WTC11 (cell line): ENCODE data around the gene EVL. TPM values are rescaled to one million over a fixed set of nuclear protein-coding genes. Genes with fewer than 3 reads are reported as not detected.

ENCODE experiments used
- ATAC-seq: fragments of 200-7000 bp; cut with Tn5 transposase; 2 replicates; pipeline ENCODE4 v1.10.0; 2021; ENCODE audit warnings: mild to moderate bottlenecking, moderate library complexity
- CTCF ChIA-PET: fragments of 300-600 bp; sonication (Branson Sonifier 250); formaldehyde crosslinking; loops from one replicate; lab custom pipeline; 2021; ENCODE audit warnings: antibody characterized with exemption; lab: Charles Lee
- POLR2A ChIA-PET: fragments of 350-600 bp; sonication (Branson Sonifier 250); formaldehyde crosslinking; loops from one replicate; lab custom pipeline; 2021; ENCODE audit warnings: antibody characterized with exemption; lab: Charles Lee
- DNase-seq: peaks from one replicate; pipeline ENCODE4 v3.0.0; 2021; ENCODE audit warnings: low spot score
- H3K27ac Mint-ChIP-seq: 2 replicates; pipeline ENCODE4 v1.8.0; 2021; ENCODE audit warnings: mixed read lengths
- H3K27me3 Mint-ChIP-seq: 2 replicates; pipeline ENCODE4 v1.8.0; 2021; ENCODE audit warnings: low read depth, mild to moderate bottlenecking, moderate library complexity, mixed read lengths
- H3K36me3 Mint-ChIP-seq: 2 replicates; pipeline ENCODE4 v1.8.0; 2021; ENCODE audit warnings: mixed read lengths
- H3K4me1 Mint-ChIP-seq: 2 replicates; pipeline ENCODE4 v1.8.0; 2022; ENCODE audit warnings: mixed read lengths
- H3K4me3 Mint-ChIP-seq: 2 replicates; pipeline ENCODE4 v1.8.0; 2021; ENCODE audit warnings: mild to moderate bottlenecking, moderate library complexity, mixed read lengths
- H3K9me3 Mint-ChIP-seq: 2 replicates; pipeline ENCODE4 v1.8.0; 2021; ENCODE audit warnings: mixed read lengths
- ESRRA ChIP-seq: sonication (generic); formaldehyde crosslinking; IDR thresholded peaks from 2 replicates; pipeline ENCODE4 v1.8.1; 2022; ENCODE audit warnings: mild to moderate bottlenecking, missing genetic modification reagents, borderline replicate concordance
- FOXP1 ChIP-seq: sonication (generic); formaldehyde crosslinking; IDR thresholded peaks from 2 replicates; pipeline ENCODE4 v1.8.0; 2022; ENCODE audit warnings: missing genetic modification reagents, mild to moderate bottlenecking, moderate library complexity, borderline replicate concordance
- FOXP4 ChIP-seq: sonication (generic); formaldehyde crosslinking; IDR thresholded peaks from 2 replicates; pipeline ENCODE4 v1.8.0; 2022; ENCODE audit warnings: mild to moderate bottlenecking, missing genetic modification reagents
- GRHL2 ChIP-seq: fragments of 250-450 bp; sonication (Bioruptor Pico); IDR thresholded peaks from 2 replicates; pipeline ENCODE4 v1.8.0; 2022; ENCODE audit warnings: mild to moderate bottlenecking, moderate library complexity; ENCODE audit not compliant: insufficient replicate concordance, severe bottlenecking
- JUN ChIP-seq: sonication (generic); formaldehyde crosslinking; IDR thresholded peaks from 2 replicates; pipeline ENCODE4 v1.8.0; 2023; ENCODE audit warnings: mild to moderate bottlenecking, missing genetic modification reagents
- MAX ChIP-seq: sonication (generic); formaldehyde crosslinking; IDR thresholded peaks from 2 replicates; pipeline ENCODE4 v1.8.0; 2022; ENCODE audit warnings: mild to moderate bottlenecking, missing genetic modification reagents
- MLX ChIP-seq: sonication (generic); formaldehyde crosslinking; IDR thresholded peaks from 2 replicates; pipeline ENCODE4 v1.8.1; 2023; ENCODE audit warnings: mild to moderate bottlenecking, missing genetic modification reagents, moderate library complexity
- NFATC4 ChIP-seq: fragments of 250-450 bp; sonication (Bioruptor Pico); IDR thresholded peaks from 2 replicates; pipeline ENCODE4 v1.9.0; 2021; ENCODE audit warnings: mild to moderate bottlenecking
- NR2C2 ChIP-seq: sonication (generic); formaldehyde crosslinking; IDR thresholded peaks from 2 replicates; pipeline ENCODE4 v1.8.0; 2022; ENCODE audit warnings: mild to moderate bottlenecking, missing genetic modification reagents
- PRDM15 ChIP-seq: sonication (generic); formaldehyde crosslinking; IDR thresholded peaks from 2 replicates; pipeline ENCODE4 v1.8.0; 2022; ENCODE audit warnings: missing genetic modification reagents
- USF2 ChIP-seq: sonication (generic); formaldehyde crosslinking; IDR thresholded peaks from 2 replicates; pipeline ENCODE4 v1.8.1; 2023; ENCODE audit warnings: mild to moderate bottlenecking, missing genetic modification reagents, moderate library complexity
- ZMAT4 ChIP-seq: fragments of 250-450 bp; sonication (Bioruptor Pico); IDR thresholded peaks from 2 replicates; pipeline ENCODE4 v1.9.0; 2021; ENCODE audit warnings: mild to moderate bottlenecking
- ZNF121 ChIP-seq: sonication (generic); formaldehyde crosslinking; IDR thresholded peaks from 2 replicates; pipeline ENCODE4 v1.8.0; 2023; ENCODE audit warnings: missing genetic modification reagents
- ZNF396 ChIP-seq: fragments of 250-450 bp; sonication (Bioruptor Pico); IDR thresholded peaks from 2 replicates; pipeline ENCODE4 v1.8.0; 2021; ENCODE audit warnings: mild to moderate bottlenecking, moderate library complexity, borderline replicate concordance
- total RNA-seq: library from RNA; stranded (reverse); gene quantifications from 3 replicates; pipeline ENCODE4 v1.2.3, GENCODE V29; 2021
- TF ChIP-seq, protein P1 (sequence below): sonication (generic); formaldehyde crosslinking; IDR thresholded peaks from 2 replicates; pipeline ENCODE4 v1.8.1; 2022; ENCODE audit warnings: low read depth, mild to moderate bottlenecking, moderate library complexity, missing genetic modification reagents, borderline replicate concordance
- TF ChIP-seq, protein P2 (sequence below): fragments of 200-600 bp; IDR thresholded peaks from 2 replicates; pipeline ENCODE4 v1.8.0; 2022; ENCODE audit warnings: antibody characterized with exemption

Gene EVL
- total RNA-seq, 1 experiment from 2014 or later: 60.8 TPM

- TF ChIP-seq FOXP1 (no peak), JUN (CRISPR knock-in tag) (no peak), USF2 (CRISPR knock-in tag) (no peak), NR2C2 (no peak), ESRRA (CRISPR knock-in tag) (no peak)
- TF ChIP-seq, protein P1, sequence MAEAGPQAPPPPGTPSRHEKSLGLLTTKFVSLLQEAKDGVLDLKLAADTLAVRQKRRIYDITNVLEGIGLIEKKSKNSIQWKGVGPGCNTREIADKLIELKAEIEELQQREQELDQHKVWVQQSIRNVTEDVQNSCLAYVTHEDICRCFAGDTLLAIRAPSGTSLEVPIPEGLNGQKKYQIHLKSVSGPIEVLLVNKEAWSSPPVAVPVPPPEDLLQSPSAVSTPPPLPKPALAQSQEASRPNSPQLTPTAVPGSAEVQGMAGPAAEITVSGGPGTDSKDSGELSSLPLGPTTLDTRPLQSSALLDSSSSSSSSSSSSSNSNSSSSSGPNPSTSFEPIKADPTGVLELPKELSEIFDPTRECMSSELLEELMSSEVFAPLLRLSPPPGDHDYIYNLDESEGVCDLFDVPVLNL (CRISPR knock-in tag): no peak
Observed at GRCh38 chr14:100107236-100107635, 42.0 kb downstream of the EVL start (continued).

DNA sequence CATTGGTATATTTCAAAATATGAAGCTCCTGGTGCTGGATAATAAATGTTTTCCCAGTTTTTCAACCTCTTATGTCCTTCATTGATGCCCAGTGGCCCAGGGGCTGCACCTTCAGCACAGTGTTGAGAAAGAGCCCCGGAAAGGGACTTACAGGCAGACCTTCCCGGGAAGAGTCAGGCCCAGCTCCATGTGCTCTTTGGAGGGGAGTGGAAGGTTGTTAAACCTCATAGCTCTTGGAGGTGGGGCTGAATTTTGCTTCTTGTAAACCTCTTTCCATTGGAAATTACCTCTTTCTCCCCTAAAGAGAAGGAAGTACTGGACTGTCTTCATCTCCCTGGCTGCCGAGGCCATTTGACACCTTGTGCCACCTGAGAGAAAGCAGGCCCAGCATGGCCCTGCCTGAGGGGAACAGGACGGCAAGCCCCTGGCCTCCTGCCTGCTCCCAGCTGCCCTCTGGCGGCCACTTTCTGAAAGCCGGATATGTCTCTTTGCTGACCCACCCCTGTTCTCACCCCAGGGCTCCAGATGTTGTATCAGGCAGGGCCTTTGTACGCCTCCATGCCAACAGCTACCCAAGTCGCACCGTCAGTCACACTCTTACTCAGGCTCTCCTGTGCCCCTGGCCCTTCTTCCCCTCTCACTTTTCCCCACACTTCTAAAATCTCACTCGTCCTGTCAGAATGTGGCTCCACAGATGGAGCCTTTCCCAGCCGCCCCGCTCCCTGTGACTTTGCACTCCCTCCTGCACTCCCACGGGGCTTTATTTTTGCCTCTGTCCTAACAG lies 43.0 kb downstream of the EVL start:
- ATAC-seq (peak; percentile 96), DNase-seq (peak; percentile 97)
- H3K4me1 Mint-ChIP-seq: peaks cover 11% of the 10 kb centered on the region
- H3K27me3 Mint-ChIP-seq: no peaks in the 10 kb centered on the region
- no peaks in the 10 kb centered on the region for H3K36me3 Mint-ChIP-seq
- ChIA-PET POLR2A (interaction anchor here (1.0 kb wide), 1 partner anchor 51 kb away, joined by 3 read pairs; the partner anchor contains the start of gene DEGS2), CTCF (interaction anchor here (0.7 to 2.2 kb wide), 37 partner anchors 9 to 441 kb away, joined by 3 to 33 read pairs (median 5); partner anchors contain the start of gene DEGS2)
- peak; percentile 89; the same call in 1 of the 2 replicates for TF ChIP-seq MAX (CRISPR knock-in tag)
- TF ChIP-seq ZNF396 (CRISPR knock-in tag): no peak
- peak; percentile 23; the same call in 1 of the 2 replicates for TF ChIP-seq FOXP4 (CRISPR knock-in tag)
- TF ChIP-seq, protein P2, sequence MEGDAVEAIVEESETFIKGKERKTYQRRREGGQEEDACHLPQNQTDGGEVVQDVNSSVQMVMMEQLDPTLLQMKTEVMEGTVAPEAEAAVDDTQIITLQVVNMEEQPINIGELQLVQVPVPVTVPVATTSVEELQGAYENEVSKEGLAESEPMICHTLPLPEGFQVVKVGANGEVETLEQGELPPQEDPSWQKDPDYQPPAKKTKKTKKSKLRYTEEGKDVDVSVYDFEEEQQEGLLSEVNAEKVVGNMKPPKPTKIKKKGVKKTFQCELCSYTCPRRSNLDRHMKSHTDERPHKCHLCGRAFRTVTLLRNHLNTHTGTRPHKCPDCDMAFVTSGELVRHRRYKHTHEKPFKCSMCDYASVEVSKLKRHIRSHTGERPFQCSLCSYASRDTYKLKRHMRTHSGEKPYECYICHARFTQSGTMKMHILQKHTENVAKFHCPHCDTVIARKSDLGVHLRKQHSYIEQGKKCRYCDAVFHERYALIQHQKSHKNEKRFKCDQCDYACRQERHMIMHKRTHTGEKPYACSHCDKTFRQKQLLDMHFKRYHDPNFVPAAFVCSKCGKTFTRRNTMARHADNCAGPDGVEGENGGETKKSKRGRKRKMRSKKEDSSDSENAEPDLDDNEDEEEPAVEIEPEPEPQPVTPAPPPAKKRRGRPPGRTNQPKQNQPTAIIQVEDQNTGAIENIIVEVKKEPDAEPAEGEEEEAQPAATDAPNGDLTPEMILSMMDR: peak; percentile 90
- 0 out of 2 replicates have a peak, but pooled peaks have one; percentile 8 for TF ChIP-seq ZNF121
- H3K4me3 Mint-ChIP-seq: no peak overlapping the region
- no peaks in the 10 kb centered on the region for H3K9me3 Mint-ChIP-seq
- H3K27ac Mint-ChIP-seq: peak overlapping the region; percentile 67; the same call in 1 of the 2 replicates

GRCh38 chr14:100108840-100109593 lies 43.8 kb downstream of the EVL start:
- no peak overlapping the region for H3K27ac Mint-ChIP-seq
- POLR2A ChIA-PET: interaction anchor here (1.0 kb wide), 1 partner anchor 51 kb away, joined by 3 read pairs; the partner anchor contains the start of gene DEGS2
- no peaks in the 10 kb centered on the region for H3K27me3 Mint-ChIP-seq
- TF ChIP-seq, protein P1 (CRISPR knock-in tag): no peak
- TF ChIP-seq ESRRA (CRISPR knock-in tag): no peak
- TF ChIP-seq GRHL2 (CRISPR knock-in tag): no peak
- no peak for TF ChIP-seq PRDM15 (CRISPR knock-in tag)
- TF ChIP-seq MLX (CRISPR knock-in tag): no peak
- TF ChIP-seq NFATC4 (CRISPR knock-in tag): no peak
- no peak for TF ChIP-seq ZMAT4

More at GRCh38 chr14:100108840-100109593, 43.8 kb downstream of the EVL start:
- Mint-ChIP-seq H3K9me3 (no peaks in the 10 kb centered on the region), H3K36me3 (no peaks in the 10 kb centered on the region), H3K4me1 (peaks cover 11% of the 10 kb centered on the region), H3K4me3 (no peak overlapping the region)
- ATAC-seq: no peak
- CTCF ChIA-PET: interaction anchor here (0.7 to 2.2 kb wide), 29 partner anchors 12 to 441 kb away, joined by 3 to 33 read pairs (median 6); partner anchors contain the start of gene DEGS2
- DNase-seq: no peak
